ENCODE data around the gene SPNS3. TPM values are rescaled to one million over a fixed set of nuclear protein-coding genes. Genes with fewer than 3 reads are reported as not detected.

Gene SPNS3
- total and polyA plus RNA-seq, 10 donors = 1.1 to 7.2 (median 3.9) TPM

- no peak overlapping the region for H3K4me3 ChIP-seq
- H3K27me3 ChIP-seq (replicated peaks in 1 of 7) = peaks cover 0 to 13% (median 0%) of the 10 kb centered on the region in 7 donors
- H3K9me3 ChIP-seq = no peaks in the 10 kb centered on the region
- intact Hi-C loops (cut with DNase I; ENCODE audit: low total_unique reads) = no loop called here
- H3K4me1 ChIP-seq = peaks cover 22 to 76% (median 55%) of the 10 kb centered on the region in 6 donors
- TF ChIP-seq, protein P1, sequence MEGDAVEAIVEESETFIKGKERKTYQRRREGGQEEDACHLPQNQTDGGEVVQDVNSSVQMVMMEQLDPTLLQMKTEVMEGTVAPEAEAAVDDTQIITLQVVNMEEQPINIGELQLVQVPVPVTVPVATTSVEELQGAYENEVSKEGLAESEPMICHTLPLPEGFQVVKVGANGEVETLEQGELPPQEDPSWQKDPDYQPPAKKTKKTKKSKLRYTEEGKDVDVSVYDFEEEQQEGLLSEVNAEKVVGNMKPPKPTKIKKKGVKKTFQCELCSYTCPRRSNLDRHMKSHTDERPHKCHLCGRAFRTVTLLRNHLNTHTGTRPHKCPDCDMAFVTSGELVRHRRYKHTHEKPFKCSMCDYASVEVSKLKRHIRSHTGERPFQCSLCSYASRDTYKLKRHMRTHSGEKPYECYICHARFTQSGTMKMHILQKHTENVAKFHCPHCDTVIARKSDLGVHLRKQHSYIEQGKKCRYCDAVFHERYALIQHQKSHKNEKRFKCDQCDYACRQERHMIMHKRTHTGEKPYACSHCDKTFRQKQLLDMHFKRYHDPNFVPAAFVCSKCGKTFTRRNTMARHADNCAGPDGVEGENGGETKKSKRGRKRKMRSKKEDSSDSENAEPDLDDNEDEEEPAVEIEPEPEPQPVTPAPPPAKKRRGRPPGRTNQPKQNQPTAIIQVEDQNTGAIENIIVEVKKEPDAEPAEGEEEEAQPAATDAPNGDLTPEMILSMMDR (IDR thresholded peaks at IDR 0.05 in 8 of 11, conservative IDR thresholded peaks at IDR 0.05 in 3 of 11) = no peak
- TF ChIP-seq POLR2A (IDR thresholded peaks at IDR 0.05) (no peak), POLR2AphosphoS5 (IDR thresholded peaks at IDR 0.05) (peak in 1 of 3 donors; percentile 8)
- H3K36me3 ChIP-seq = no peaks in the 10 kb centered on the region
- peak; percentile 55 for DNase-seq
- peak overlapping the region in 4 of 8 donors; percentile 74 to 86 (median 80) for H3K27ac ChIP-seq
- 85 to 94% (median 87%) methylated on average over 26 to 31 of the region's 31 CpGs for WGBS, 5 donors
These were observed 78.7 kb downstream of the SPNS3 start for GRCh38 chr17:4512156-4513112.

- intact Hi-C loops (cut with DNase I; ENCODE audit: low total_unique reads) = no loop called here
- Histone ChIP-seq H3K4me1 (peaks cover 22 to 67% (median 48%) of the 10 kb centered on the region in 6 donors), H3K27me3 (replicated peaks in 1 of 7) (peaks cover 0 to 13% (median 0%) of the 10 kb centered on the region in 7 donors), H3K27ac (peak overlapping the region in 5 of 8 donors; percentile 22 to 83 (median 44)), H3K4me3 (no peak overlapping the region), H3K36me3 (no peaks in the 10 kb centered on the region), H3K9me3 (no peaks in the 10 kb centered on the region)
- TF ChIP-seq POLR2AphosphoS5 (IDR thresholded peaks at IDR 0.05) = no peak
- WGBS, 5 donors = 74 to 88% (median 81%) methylated on average over 19 to 24 of the region's 24 CpGs
- no peak for DNase-seq
These were observed 79.6 kb downstream of the SPNS3 start for GRCh38 chr17:4513113-4514032.

GRCh38 chr17:4514206-4514605 is 80.5 kb downstream of the SPNS3 start:
- Histone ChIP-seq H3K36me3 (no peaks in the 10 kb centered on the region), H3K4me3 (no peak overlapping the region), H3K27me3 (replicated peaks in 1 of 7) (peaks cover 0 to 6% (median 0%) of the 10 kb centered on the region in 7 donors), H3K9me3 (no peaks in the 10 kb centered on the region), H3K4me1 (peaks cover 24 to 67% (median 46%) of the 10 kb centered on the region in 6 donors), H3K27ac (peak overlapping the region in 5 of 8 donors; percentile 22 to 59 (median 44))
- DNase-seq = peak; percentile 67
- TF ChIP-seq POLR2AphosphoS5 (IDR thresholded peaks at IDR 0.05) (no peak), POLR2A (IDR thresholded peaks at IDR 0.05) (no peak)
- TF ChIP-seq, protein P1 (IDR thresholded peaks at IDR 0.05 in 8 of 11, conservative IDR thresholded peaks at IDR 0.05 in 3 of 11) = no peak
- 79 to 91% (median 86%) methylated on average over 6 to 7 of the region's 7 CpGs for WGBS, 5 donors
- intact Hi-C loops (cut with DNase I; ENCODE audit: low total_unique reads) = no loop called here

GRCh38 chr17:4514779-4515178 is 81.0 kb downstream of the SPNS3 start:
- H3K4me3 ChIP-seq = no peak overlapping the region
- H3K27ac ChIP-seq = peak overlapping the region in 2 of 8 donors; percentile 53 to 59
- H3K36me3 ChIP-seq = no peaks in the 10 kb centered on the region
- peaks cover 19 to 66% (median 43%) of the 10 kb centered on the region in 6 donors for H3K4me1 ChIP-seq
- TF ChIP-seq, protein P1 (IDR thresholded peaks at IDR 0.05 in 8 of 11, conservative IDR thresholded peaks at IDR 0.05 in 3 of 11) = no peak
- TF ChIP-seq POLR2A (IDR thresholded peaks at IDR 0.05) (no peak), POLR2AphosphoS5 (IDR thresholded peaks at IDR 0.05) (no peak)
- DNase-seq = no peak
- intact Hi-C loops (cut with DNase I; ENCODE audit: low total_unique reads) = no loop called here
- whole genome bisulfite sequencing, 5 donors = 86 to 99% (median 89%) methylated on average over 7 to 11 of the region's 11 CpGs
- peaks cover 0 to 1% (median 0%) of the 10 kb centered on the region in 7 donors for H3K27me3 ChIP-seq (replicated peaks in 1 of 7)
- H3K9me3 ChIP-seq = no peaks in the 10 kb centered on the region

All from spleen (tissue), 11 donors.